NCI-H345 treated with DMSO at 0.1 percent for 48 hours (cell line): ENCODE measurements around the gene DENND1A.

ENCODE experiments used
- DNase-seq: peaks from one replicate; lab custom pipeline; 2025; ENCODE audit not compliant: unreplicated experiment; lab: John Stamatoyannopoulos, UW

The DENND1A gene

GRCh38 chr9:123422635-123423310 lies 507.2 kb downstream of the DENND1A start:
- DNase-seq, result no peak

- DNase-seq, result no peak
Observed at GRCh38 chr9:123421801-123422455, 508.0 kb downstream of the DENND1A start.

- no peak for DNase-seq
Observed at GRCh38 chr9:123421186-123421585, 508.7 kb downstream of the DENND1A start.

GRCh38 chr9:123420592-123421111 lies 509.3 kb downstream of the DENND1A start:
- no peak for DNase-seq

- no peak for DNase-seq
Observed at GRCh38 chr9:123419721-123420591, 510.0 kb downstream of the DENND1A start.

GRCh38 chr9:123419091-123419490 lies 510.8 kb downstream of the DENND1A start:
- no peak for DNase-seq

GRCh38 chr9:123418506-123418905 lies 511.4 kb downstream of the DENND1A start:
- no peak for DNase-seq

- DNase-seq, result no peak
Observed at GRCh38 chr9:123418052-123418430, 511.9 kb downstream of the DENND1A start.

GRCh38 chr9:123417289-123418051 lies 512.5 kb downstream of the DENND1A start:
- no peak for DNase-seq

- no peak for DNase-seq
Observed at GRCh38 chr9:123416176-123416575, 513.8 kb downstream of the DENND1A start.

GRCh38 chr9:123414936-123415930 lies 514.7 kb downstream of the DENND1A start:
- no peak for DNase-seq

- DNase-seq, result no peak
Observed at GRCh38 chr9:123414204-123414603, 515.7 kb downstream of the DENND1A start.

GRCh38 chr9:123412171-123412820 lies 517.6 kb downstream of the DENND1A start:
- no peak for DNase-seq

GRCh38 chr9:123411636-123412035 lies 518.3 kb downstream of the DENND1A start:
- DNase-seq, result no peak

GRCh38 chr9:123411191-123411590 lies 518.7 kb downstream of the DENND1A start:
- DNase-seq, result no peak

GRCh38 chr9:123410281-123410910 lies 519.5 kb downstream of the DENND1A start:
- no peak for DNase-seq

- DNase-seq, result no peak
Observed at GRCh38 chr9:123408313-123409262, 521.3 kb downstream of the DENND1A start.
